RWPE2 (cell line): Measurements from ENCODE around the gene TOX3.

Experiments used
- ATAC-seq: fragments of 200-7000 bp; cut with Tn5 transposase; 3 replicates; pipeline ENCODE4 v1.9.1; 2021; ENCODE audit warnings: low read depth
- DNase-seq: peaks from one replicate; pipeline ENCODE4 v3.0.0-alpha.2; 2020; ENCODE audit warnings: low spot score
- H3K27ac ChIP-seq: fragments of 450-650 bp; 2 replicates; pipeline ENCODE4 v1.5.1; 2017; ENCODE audit warnings: mild to moderate bottlenecking; ENCODE audit not compliant: poor library complexity, severe bottlenecking
- H3K27me3 ChIP-seq: fragments of 250-450 bp; sonication (Bioruptor Pico); 2 replicates; pipeline ENCODE4 v1.5.1; 2021; ENCODE audit warnings: mild to moderate bottlenecking, moderate library complexity; ENCODE audit not compliant: insufficient read depth, poor library complexity, severe bottlenecking
- H3K36me3 ChIP-seq: fragments of 250-450 bp; sonication (Bioruptor Pico); 2 replicates; pipeline ENCODE4 v1.5.1; 2020; ENCODE audit warnings: low read depth, mild to moderate bottlenecking, moderate library complexity
- H3K4me1 ChIP-seq: fragments of 250-450 bp; sonication (Bioruptor Pico); 2 replicates; pipeline ENCODE4 v1.5.1; 2021; ENCODE audit warnings: mild to moderate bottlenecking, moderate library complexity; ENCODE audit not compliant: insufficient read depth, poor library complexity, severe bottlenecking
- H3K4me3 ChIP-seq: fragments of 250-450 bp; sonication (Bioruptor Pico); 2 replicates; pipeline ENCODE4 v1.5.1; 2021; ENCODE audit warnings: mild to moderate bottlenecking, moderate library complexity; ENCODE audit not compliant: severe bottlenecking
- H3K9me3 ChIP-seq: fragments of 250-450 bp; sonication (Bioruptor Pico); 2 replicates; pipeline ENCODE4 v1.5.1; 2021; ENCODE audit warnings: mild to moderate bottlenecking, moderate library complexity; ENCODE audit not compliant: severe bottlenecking
- TF ChIP-seq, protein P1 (sequence below): fragments of 450-650 bp; IDR thresholded peaks from one replicate; pipeline ENCODE4 v1.5.1; 2017; ENCODE audit warnings: mild to moderate bottlenecking, moderate library complexity; ENCODE audit not compliant: poor library complexity, severe bottlenecking

TOX3 gene

DNA sequence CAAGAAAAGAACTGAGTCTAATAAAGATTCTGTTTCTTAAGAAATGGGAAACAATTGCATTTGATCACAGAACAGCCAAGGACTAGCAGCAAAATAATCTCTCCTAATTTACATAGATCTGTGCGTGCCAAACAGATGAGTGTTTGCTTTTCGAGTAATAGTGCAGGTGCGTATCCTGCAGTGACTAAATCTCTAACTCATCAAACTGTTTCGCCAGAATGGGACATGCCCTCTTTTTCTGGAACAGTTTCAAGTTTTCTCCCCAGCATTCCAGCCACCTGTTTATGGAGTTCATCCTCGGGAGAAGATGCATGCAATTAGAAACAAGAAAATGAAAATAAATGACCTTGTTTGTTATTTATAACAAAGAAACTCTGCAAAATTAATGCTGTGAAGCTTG, 5.7 kb upstream of the TOX3 start:
- H3K27ac ChIP-seq: no peak overlapping the region
- ATAC-seq (peak; percentile 97), DNase-seq (no peak)
- H3K4me1 ChIP-seq: no peaks in the 10 kb centered on the region
- H3K27me3 ChIP-seq: peaks cover 32% of the 10 kb centered on the region
- H3K9me3 ChIP-seq: no peaks in the 10 kb centered on the region
- TF ChIP-seq, protein P1, sequence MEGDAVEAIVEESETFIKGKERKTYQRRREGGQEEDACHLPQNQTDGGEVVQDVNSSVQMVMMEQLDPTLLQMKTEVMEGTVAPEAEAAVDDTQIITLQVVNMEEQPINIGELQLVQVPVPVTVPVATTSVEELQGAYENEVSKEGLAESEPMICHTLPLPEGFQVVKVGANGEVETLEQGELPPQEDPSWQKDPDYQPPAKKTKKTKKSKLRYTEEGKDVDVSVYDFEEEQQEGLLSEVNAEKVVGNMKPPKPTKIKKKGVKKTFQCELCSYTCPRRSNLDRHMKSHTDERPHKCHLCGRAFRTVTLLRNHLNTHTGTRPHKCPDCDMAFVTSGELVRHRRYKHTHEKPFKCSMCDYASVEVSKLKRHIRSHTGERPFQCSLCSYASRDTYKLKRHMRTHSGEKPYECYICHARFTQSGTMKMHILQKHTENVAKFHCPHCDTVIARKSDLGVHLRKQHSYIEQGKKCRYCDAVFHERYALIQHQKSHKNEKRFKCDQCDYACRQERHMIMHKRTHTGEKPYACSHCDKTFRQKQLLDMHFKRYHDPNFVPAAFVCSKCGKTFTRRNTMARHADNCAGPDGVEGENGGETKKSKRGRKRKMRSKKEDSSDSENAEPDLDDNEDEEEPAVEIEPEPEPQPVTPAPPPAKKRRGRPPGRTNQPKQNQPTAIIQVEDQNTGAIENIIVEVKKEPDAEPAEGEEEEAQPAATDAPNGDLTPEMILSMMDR: no peak
- no peak overlapping the region for H3K4me3 ChIP-seq
- H3K36me3 ChIP-seq: no peaks in the 10 kb centered on the region

DNA sequence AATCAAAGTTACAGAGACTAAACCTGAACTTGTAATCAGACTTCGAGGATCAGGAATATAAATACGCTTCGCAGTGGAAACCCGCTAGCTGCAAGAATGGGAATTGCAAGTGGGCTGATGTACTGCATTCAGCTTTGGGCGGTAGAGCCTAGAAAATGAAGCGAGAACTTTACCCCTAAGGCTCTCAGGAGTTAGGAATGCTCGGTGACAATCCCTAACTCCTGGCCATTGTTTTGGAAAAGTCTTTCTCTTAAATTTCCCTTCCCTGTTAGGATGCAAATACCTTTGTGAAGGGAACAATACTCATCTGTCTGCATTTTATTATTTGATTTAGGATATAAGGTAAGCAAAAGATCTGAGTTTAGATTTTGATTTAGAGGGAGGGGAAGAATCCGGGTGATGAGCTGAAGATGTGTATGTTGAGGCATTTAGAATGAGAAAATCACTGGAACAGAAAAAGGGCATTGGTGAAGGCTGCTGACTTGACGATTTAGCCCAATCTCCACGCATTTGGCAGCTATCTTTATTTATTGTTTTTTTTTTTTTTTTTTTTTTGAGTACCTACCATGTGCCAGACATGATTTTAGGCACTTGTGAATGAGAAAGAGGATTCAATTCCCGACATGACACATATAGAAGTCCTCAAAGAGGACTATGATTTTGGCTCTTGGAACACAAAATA, 2.2 kb upstream of the TOX3 start:
- no peaks in the 10 kb centered on the region for H3K9me3 ChIP-seq
- no peak overlapping the region for H3K4me3 ChIP-seq
- TF ChIP-seq, protein P1: no peak
- H3K27me3 ChIP-seq: peaks cover 61% of the 10 kb centered on the region
- H3K4me1 ChIP-seq: no peaks in the 10 kb centered on the region
- H3K27ac ChIP-seq: no peak overlapping the region
- H3K36me3 ChIP-seq: no peaks in the 10 kb centered on the region
- DNase-seq: no peak
- ATAC-seq: no peak

DNA sequence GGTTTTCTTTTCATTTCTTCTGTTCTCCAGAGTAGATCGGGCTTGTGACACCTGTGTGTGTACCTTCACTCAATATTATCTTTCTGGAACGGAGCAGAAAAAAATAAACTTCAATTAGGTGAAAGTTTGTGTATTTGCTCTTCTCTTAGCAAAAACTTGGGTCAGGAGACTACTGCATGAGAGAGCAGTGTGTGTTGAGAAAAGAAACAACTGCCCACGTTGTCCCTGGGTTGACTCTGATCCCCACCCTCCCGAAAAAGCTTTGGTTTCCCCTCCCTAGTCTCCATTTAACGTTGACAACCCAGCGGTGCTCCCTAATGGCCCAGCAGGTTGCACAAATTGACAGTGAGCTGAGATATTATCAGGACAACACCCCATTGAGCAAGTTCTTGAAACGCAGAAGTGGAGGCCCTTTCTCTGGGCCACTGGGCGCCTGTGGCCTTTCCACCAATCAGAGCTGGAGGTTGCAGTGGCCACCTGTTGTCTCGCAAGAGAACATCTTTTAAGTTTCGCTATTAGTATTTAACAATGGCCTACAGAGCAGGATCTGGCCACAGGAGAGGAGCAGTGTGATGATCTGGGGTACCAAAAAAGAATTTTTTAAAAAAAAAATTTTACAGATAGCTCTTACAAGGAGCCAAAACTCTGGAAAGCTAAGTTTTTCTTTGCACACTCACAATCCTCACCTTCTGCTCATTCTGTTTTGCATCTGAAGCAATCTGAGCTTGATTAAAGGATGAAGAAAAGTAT, 1.5 kb upstream of the TOX3 start:
- Histone ChIP-seq H3K9me3 (no peaks in the 10 kb centered on the region), H3K27ac (no peak overlapping the region), H3K27me3 (peaks cover 68% of the 10 kb centered on the region), H3K4me3 (no peak overlapping the region), H3K4me1 (no peaks in the 10 kb centered on the region), H3K36me3 (no peaks in the 10 kb centered on the region)
- ATAC-seq: no peak
- no peak for DNase-seq
- TF ChIP-seq, protein P1: no peak

DNA sequence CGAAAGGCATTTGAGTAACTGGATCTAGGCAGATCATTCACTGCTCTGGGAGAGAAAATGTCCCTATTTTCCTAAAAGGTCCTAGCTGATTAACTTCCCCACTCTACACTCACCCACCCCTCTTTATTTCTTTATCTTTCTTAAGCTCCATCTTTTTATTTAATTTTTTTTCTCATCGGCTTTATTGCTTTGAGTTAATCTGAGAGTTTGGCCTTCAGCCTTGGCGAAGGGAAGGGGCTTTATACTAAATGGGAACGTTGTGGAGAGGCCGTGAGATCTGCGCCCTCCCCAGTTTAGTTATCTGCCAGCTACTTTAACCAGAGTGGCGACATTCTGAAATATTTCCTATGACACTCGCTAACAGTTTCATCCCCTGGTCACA, 882 bp upstream of the TOX3 start:
- ATAC-seq (no peak), DNase-seq (no peak)
- Histone ChIP-seq H3K4me1 (no peaks in the 10 kb centered on the region), H3K9me3 (no peaks in the 10 kb centered on the region), H3K27ac (no peak overlapping the region), H3K27me3 (peaks cover 74% of the 10 kb centered on the region), H3K4me3 (no peak overlapping the region), H3K36me3 (no peaks in the 10 kb centered on the region)
- TF ChIP-seq, protein P1: no peak
